ENCODE data around the gene HSPH1. TPM values are rescaled to one million over a fixed set of nuclear protein-coding genes. Genes with fewer than 3 reads are reported as not detected.

The HSPH1 gene
- total RNA-seq, 2 donors from 2014 or later: 165 to 253 TPM

- Mint-ChIP-seq H3K36me3 (no peaks in the 10 kb centered on the region), H3K27ac (no peak overlapping the region), H3K9me3 (no peaks in the 10 kb centered on the region)
- ATAC-seq (no peak), DNase-seq (ENCODE audit: low spot score in 2 of 2) (no peak)
Measured at GRCh38 chr13:31094331-31095015, 67.2 kb downstream of the HSPH1 start.

- ATAC-seq (no peak), DNase-seq (ENCODE audit: low spot score in 2 of 2) (no peak)
- Mint-ChIP-seq H3K9me3 (no peaks in the 10 kb centered on the region), H3K27ac (peak overlapping the region in 1 of 2 donors; percentile 14), H3K36me3 (no peaks in the 10 kb centered on the region)
Measured at GRCh38 chr13:31093145-31093885, 68.4 kb downstream of the HSPH1 start.

- Mint-ChIP-seq H3K9me3 (no peaks in the 10 kb centered on the region), H3K36me3 (no peaks in the 10 kb centered on the region), H3K27ac (peak overlapping the region in 1 of 2 donors; percentile 14)
- no peak for ATAC-seq
- no peak for DNase-seq (ENCODE audit: low spot score in 2 of 2)
Measured at GRCh38 chr13:31092646-31093045, 69.1 kb downstream of the HSPH1 start.

GRCh38 chr13:31090961-31091624 is 70.6 kb downstream of the HSPH1 start:
- Mint-ChIP-seq H3K27ac (peak overlapping the region in 1 of 2 donors; percentile 74), H3K36me3 (no peaks in the 10 kb centered on the region), H3K9me3 (no peaks in the 10 kb centered on the region)
- ATAC-seq: no peak
- DNase-seq (ENCODE audit: low spot score in 2 of 2): no peak

- no peak for ATAC-seq
- H3K27ac Mint-ChIP-seq: no peak overlapping the region
Measured at GRCh38 chr13:31090096-31090495, 71.6 kb downstream of the HSPH1 start.

GRCh38 chr13:31089649-31090048 is 72.1 kb downstream of the HSPH1 start:
- DNase-seq (ENCODE audit: low spot score in 2 of 2) (no peak), ATAC-seq (no peak)
- Mint-ChIP-seq H3K9me3 (no peaks in the 10 kb centered on the region), H3K36me3 (no peaks in the 10 kb centered on the region), H3K27ac (no peak overlapping the region)

More at GRCh38 chr13:31090096-31090495, 71.6 kb downstream of the HSPH1 start:
- Mint-ChIP-seq H3K9me3 (no peaks in the 10 kb centered on the region), H3K36me3 (no peaks in the 10 kb centered on the region)
- DNase-seq (ENCODE audit: low spot score in 2 of 2): no peak

GRCh38 chr13:31088826-31089420 is 72.8 kb downstream of the HSPH1 start:
- Mint-ChIP-seq H3K36me3 (no peaks in the 10 kb centered on the region), H3K27ac (no peak overlapping the region), H3K9me3 (no peaks in the 10 kb centered on the region)
- DNase-seq (ENCODE audit: low spot score in 2 of 2): no peak
- ATAC-seq: no peak

Other genes with a start within 250 kb of the HSPH1 start
- gene TEX26, start 229.2 kb downstream of the HSPH1 start, total RNA-seq: not detected
- gene B3GLCT, start 38.1 kb upstream of the HSPH1 start, total RNA-seq: 1 to 10 TPM; 3.1 to 3.2 TPM

Data from activated naive CD4-positive, alpha-beta T cell treated with anti-CD3 and anti-CD28 coated beads, Interleukin-2, amount 50 U/mL, for 72 hours (primary cell).